HG02759 (cell line): Measurements from ENCODE around the gene FAIM2.

ENCODE experiments used
- ATAC-seq: cut with Tn5 transposase; IDR thresholded peaks from one replicate; pipeline ENCODE4 v1.9.1; 2021; ENCODE audit warnings: mild to moderate bottlenecking, moderate library complexity; ENCODE audit not compliant: unreplicated experiment

Gene FAIM2

DNA sequence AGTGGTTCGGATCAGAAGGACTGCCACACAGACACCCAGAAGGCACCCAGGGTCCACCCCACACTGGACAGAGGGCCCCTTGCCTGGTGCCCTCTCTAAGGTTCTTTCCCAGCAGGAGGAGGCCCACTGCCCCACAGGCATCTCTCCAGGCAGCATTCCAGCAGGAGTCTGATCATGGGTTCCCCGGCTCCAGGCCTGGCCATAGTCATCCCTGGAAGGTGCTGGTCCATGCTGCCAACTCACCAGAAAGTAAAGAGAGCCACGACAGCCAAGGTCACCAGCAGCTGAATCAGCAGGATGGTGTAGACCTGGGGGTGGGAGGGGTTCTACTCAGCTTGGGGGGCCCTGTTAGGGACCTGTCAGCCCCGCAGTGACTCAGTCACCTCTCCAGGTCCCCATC, 6.4 kb downstream of the FAIM2 start:
- ATAC-seq, result no peak

DNA sequence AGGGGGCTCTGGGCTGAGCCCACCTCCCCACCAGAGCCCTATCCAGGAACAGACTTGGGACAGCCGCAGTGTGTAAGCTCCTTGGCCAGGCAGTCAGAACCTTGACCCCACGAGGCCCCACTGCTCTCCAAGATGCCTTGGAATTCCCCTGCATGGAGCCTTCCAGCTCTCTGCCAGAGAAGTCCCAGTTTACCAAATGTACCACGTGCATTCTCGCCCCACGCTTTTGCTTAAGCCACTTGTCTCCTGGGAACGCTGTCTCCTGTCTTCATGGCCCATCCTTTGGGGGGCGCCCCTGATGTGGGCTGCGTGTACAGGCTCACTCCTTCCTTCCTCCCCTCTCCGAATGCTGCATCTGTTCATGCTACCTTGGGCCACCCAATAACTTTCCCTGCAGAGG, 7.9 kb downstream of the FAIM2 start:
- ATAC-seq, result no peak

GRCh38 chr12:49894751-49895148, 8.9 kb downstream of the FAIM2 start:
- no peak for ATAC-seq

GRCh38 chr12:49893753-49894750, 9.6 kb downstream of the FAIM2 start:
- ATAC-seq, result no peak

DNA sequence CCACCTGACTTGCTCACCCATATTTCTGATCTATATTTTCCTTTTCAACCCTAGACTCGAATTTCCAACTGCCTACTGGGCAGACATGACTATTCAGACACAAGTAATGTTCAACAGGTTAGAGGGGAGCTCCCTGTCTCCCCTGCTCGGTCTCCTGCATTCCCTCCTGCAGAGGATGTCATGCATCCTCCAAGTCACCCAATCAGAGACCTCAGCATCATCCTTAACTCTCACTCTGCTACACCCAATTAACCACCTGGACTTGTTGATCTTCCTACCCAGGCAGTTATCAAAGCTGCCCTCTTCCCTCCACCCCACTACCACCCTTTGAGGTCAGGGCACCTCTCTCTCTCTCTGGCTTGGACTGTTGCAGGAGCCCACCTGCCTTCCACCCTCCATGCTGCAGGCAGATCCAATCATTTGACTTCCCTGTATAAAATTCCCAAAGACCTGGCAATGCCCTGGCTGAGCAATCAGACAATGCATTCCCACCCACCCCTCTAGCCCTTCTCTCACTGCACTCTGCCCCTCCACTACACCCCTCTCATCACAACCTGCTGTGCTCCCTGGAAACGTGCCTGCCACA, 10.9 kb downstream of the FAIM2 start:
- no peak for ATAC-seq

DNA sequence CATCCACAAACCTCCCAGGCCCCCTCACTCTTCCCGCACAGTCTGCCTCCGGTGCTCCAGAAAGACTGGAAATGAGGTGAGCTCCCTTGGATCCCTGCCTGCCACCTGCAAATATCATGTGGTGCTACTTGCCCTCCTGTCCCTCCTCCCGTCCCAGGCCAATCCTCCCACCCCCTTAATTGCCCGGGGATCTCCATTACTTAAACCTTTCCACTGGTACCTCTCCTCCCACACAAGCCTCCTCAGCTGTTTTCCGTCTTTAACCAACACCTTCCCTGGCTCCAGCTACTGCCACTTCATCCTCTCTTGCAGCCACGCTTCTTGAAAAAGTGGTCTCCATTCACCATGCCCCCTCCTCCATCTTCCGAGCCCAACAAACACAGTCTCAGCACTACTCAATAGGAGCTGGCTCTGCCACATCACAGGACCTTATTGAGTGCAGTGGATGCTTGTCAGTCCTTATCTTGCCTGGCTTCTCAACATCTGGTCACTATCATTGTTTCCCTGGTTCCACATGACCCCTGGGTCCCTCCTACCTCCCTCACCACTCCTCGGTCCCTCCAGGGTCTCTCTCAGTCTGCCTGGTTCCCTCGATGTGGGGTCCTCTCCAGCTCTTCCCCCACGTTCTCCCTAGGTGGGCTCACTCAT, 11.5 kb downstream of the FAIM2 start:
- no peak for ATAC-seq

GRCh38 chr12:49891476-49891875, 12.2 kb downstream of the FAIM2 start:
- no peak for ATAC-seq

DNA sequence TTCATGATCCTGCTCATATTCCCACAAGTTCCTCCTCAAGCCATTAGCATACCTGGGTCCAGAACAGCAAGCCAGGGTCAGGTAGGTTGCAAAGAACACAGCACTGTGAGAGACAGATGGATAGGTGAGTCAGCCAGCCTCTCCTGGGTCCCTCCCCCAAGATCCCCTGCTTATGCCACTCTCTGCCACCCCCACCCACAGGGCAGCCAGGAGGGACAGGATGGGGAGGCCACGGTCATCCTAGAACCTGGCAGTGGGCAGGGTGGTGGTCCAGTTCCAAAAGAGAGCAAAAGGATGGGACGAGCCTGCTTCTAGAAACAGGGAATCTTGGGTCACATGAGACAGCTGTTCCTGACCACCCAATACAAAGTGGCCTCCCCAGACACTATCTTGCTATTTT, 12.7 kb downstream of the FAIM2 start:
- no peak for ATAC-seq

DNA sequence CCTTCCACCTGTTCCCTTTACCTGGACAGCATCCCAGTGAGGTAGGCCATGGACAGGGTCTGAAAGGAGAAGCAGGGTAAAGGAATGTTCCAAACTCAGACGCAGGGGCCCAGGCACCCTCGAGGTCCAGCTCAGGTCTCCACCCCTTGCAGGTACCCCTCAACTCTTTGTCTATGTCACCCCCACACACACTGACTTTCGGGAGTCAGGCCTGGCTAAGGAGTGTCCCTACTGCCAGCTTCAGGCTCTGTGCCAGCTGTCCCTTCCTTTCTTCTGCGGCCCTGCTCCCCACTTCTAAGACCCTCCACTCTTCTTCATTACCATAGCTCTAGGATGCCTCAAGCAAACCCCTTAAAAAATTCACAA, 13.6 kb downstream of the FAIM2 start:
- ATAC-seq, result no peak

- no peak for ATAC-seq
Measured at GRCh38 chr12:49889361-49890095, 14.2 kb downstream of the FAIM2 start.

GRCh38 chr12:49888461-49889151, 15.1 kb downstream of the FAIM2 start:
- ATAC-seq, result no peak

- no peak for ATAC-seq
Measured at GRCh38 chr12:49887536-49888401, 15.9 kb downstream of the FAIM2 start.

DNA sequence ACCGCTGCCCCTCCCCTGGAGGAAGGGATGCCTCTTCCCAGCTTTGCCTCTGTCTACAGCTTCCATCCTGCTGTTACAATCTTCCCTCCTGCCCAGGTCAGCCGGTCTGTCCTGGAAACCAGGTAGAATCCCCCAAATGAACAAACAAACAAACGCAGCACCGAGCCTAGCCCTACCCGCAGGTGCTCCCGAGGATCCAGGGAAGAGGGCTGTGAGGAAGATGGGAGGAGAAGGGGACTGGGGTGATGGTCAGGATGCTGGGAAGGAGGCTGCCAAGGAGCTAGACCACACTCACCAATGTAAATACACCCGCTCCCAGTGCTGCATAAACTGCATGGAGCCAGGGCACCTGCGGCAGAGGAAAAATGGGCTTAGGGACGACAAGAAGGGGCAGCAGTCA, 16.6 kb downstream of the FAIM2 start:
- no peak for ATAC-seq

GRCh38 chr12:49885663-49886461, 17.8 kb downstream of the FAIM2 start:
- ATAC-seq, result no peak

- no peak for ATAC-seq
Measured at GRCh38 chr12:49885118-49885517, 18.6 kb downstream of the FAIM2 start.

DNA sequence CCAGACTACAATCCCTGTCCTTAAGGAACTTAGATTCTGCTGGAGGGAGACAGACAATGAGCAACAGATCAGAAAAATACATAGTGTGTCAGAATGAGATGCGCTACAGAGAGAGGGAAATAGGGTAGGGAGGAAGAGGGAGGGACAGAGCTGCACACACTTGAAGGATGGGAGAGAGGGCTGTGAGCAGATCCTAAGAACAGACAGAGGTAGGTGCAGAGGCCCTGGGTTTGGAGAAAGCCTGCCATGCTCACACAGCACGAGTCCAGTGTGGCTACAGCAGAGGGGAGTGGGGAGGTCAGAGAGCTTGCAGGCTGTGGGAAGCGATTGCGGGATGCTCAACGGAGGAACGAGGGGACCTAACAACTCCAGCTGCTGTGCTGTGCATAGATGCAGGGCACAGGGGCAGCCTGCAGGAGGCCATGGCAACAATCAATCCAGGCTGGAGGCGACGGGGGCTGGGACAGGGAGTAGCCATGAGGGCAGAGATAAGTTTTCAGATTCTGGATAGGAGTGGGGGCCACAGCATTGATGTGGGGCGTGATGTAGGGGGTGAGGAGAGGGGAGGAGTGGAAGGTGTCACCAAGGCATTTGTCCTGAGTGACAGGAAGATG, 20.7 kb downstream of the FAIM2 start:
- ATAC-seq, result no peak

DNA sequence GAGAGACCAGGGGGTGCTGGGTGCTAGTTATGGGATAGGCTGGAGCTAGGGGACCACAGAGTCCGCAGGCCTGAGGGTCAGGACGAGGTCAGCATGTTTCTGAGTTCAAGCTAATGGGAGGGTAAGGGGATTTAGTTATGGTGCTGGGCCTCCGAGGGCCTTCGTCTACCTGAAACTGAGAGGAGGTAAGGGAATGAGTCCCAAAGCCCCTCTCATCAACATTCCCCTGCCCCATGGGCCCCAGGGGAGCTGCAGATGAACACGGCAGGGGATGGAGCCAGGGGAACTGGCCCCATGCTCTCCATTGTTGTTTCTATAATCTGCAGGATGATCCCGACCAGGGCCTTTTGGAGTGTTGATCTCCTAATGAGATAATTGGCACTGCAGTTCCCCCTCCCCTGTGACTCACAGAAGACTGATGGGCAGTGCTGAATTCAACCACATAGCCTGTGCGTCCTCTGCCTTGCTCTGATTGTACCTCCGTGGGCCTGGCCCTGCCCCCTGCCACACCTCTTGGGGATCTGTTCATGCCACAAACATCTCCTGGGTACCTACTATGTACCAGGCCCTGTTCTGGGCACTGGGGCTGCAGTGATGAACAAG, 21.4 kb downstream of the FAIM2 start:
- no peak for ATAC-seq
